DMS 273 treated with DMSO at 0.1 percent for 48 hours (cell line): ENCODE data around the gene AEBP1.

Experiments
- DNase-seq: peaks from one replicate; lab custom pipeline; 2025; lab: John Stamatoyannopoulos, UW

The AEBP1 gene

DNA sequence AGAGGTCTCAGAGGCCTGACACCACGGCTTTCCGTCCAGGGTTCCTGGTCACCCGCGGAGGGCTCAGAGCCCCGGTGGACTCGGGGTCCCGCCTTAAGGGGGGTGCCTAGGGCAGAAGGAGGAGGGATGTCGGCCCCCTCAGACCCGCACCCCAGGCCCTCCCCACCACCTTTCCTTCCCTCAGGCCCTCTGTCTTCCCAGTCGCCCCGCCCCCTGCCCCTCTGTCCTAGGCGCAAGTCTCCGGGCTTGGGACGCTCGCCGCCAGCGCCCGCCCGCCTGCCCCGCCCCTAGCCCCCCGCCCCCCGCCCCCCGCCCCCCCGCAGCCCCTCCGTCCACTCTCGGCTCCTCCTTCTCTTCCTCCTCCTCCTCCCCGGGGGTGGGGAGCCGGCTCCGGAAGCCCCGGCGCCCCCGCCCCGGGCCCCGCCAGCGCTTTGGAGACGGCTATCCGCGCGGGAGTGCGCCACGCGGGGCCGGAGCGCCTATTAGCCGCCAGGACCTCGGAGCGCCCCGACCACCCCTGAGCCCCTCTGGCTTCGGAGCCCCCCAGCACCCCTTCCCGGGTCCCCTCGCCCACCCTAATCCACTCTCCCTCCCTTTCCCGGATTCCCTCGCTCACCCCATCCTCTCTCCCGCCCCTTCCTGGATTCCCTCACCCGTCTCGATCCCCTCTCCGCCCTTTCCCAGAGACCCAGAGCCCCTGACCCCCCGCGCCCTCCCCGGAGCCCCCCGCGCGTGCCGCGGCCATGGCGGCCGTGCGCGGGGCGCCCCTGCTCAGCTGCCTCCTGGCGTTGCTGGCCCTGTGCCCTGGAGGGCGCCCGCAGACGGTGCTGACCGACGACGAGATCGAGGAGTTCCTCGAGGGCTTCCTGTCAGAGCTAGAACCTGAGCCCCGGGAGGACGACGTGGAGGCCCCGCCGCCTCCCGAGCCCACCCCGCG lies at the start of gene AEBP1:
TSS of gene AEBP1 (plus strand) at position 423 of the 937 bp plus-strand sequence. CDS start at position 744, 321 bp downstream.
- no peak for DNase-seq

GRCh38 chr7:44056681-44057080 lies 47.5 kb upstream of the AEBP1 start:
- no peak for DNase-seq

GRCh38 chr7:44057181-44057848 lies 46.8 kb upstream of the AEBP1 start:
- DNase-seq: no peak

DNA sequence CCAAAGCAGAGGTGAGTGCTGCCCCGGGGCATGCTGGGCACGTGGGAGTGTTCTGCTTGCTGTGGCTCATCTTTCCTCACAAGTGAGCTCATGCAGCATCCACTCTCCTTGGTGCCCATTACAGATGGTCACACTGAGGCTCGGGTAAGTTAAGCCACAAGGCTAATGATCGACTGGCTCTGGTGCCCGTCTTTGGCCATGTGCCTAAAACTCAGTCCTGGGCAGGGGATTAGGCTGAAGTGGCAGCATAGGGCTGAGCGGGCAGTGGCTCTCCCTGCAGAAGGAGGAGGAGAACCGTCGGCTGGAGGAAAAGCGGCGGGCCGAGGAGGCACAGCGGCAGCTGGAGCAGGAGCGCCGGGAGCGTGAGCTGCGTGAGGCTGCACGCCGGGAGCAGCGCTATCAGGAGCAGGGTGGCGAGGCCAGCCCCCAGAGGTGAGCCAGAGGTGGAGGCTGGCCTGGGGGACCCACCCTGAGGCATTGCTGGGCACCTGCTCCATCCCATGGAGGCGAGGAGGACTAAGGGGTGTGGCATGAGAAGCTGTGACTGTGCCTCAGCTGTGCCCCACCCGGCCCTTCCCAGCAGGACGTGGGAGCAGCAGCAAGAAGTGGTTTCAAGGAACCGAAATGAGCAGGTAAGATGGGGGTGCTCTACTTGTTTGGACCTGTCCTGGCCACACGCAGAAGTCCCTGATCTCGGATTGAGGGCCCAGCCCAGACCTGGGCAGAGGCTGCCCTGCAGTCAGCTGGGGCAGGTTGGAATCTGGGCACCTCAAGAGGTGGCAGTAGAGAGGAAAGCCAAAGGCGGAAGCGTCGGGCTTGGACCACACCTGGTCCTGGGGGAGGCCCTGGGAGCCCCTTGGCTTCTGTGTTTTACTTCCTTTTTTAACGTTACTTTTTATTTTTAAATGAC lies 46.0 kb upstream of the AEBP1 start:
- DNase-seq: no peak

GRCh38 chr7:44058759-44059218 lies 45.4 kb upstream of the AEBP1 start:
- DNase-seq: no peak

GRCh38 chr7:44059219-44060090 lies 44.7 kb upstream of the AEBP1 start:
- no peak for DNase-seq

DNA sequence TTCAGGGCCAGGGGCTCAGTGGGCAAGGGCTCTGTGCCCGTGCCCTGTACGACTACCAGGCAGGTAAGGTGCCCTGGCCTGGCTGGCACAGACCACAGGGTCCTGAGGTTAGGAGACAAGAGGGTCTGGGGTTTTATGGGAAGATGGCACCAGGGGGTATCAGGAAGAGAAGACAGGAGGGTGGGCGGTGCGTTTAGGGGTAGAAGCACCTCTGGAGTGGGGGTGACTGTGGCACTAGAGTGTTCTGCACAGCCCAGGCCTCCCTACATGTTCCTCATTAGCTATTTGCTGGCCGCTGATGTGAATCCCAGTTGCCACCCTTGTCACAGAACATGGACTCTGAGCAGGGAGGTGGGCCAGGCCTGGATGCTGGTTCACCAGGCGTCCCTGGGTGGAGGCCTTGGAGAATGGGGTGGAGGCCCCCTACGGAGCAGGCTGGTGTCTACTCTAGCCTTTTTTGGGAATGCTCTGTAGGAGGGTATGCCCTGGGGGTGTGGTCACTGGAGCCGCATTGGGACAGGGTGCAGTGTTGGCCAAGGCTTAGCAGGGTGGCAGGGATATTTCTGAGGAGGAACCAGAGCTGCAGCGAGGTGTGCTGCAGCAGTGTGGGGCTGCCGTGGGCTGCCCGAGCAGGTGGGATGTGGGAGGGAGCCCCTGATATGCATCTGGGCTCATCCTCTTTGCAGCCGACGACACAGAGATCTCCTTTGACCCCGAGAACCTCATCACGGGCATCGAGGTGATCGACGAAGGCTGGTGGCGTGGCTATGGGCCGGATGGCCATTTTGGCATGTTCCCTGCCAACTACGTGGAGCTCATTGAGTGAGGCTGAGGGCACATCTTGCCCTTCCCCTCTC lies 43.8 kb upstream of the AEBP1 start:
- no peak for DNase-seq

DNA sequence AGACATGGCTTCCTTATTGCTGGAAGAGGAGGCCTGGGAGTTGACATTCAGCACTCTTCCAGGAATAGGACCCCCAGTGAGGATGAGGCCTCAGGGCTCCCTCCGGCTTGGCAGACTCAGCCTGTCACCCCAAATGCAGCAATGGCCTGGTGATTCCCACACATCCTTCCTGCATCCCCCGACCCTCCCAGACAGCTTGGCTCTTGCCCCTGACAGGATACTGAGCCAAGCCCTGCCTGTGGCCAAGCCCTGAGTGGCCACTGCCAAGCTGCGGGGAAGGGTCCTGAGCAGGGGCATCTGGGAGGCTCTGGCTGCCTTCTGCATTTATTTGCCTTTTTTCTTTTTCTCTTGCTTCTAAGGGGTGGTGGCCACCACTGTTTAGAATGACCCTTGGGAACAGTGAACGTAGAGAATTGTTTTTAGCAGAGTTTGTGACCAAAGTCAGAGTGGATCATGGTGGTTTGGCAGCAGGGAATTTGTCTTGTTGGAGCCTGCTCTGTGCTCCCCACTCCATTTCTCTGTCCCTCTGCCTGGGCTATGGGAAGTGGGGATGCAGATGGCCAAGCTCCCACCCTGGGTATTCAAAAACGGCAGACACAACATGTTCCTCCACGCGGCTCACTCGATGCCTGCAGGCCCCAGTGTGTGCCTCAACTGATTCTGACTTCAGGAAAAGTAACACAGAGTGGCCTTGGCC lies 43.0 kb upstream of the AEBP1 start:
- DNase-seq: no peak

DNA sequence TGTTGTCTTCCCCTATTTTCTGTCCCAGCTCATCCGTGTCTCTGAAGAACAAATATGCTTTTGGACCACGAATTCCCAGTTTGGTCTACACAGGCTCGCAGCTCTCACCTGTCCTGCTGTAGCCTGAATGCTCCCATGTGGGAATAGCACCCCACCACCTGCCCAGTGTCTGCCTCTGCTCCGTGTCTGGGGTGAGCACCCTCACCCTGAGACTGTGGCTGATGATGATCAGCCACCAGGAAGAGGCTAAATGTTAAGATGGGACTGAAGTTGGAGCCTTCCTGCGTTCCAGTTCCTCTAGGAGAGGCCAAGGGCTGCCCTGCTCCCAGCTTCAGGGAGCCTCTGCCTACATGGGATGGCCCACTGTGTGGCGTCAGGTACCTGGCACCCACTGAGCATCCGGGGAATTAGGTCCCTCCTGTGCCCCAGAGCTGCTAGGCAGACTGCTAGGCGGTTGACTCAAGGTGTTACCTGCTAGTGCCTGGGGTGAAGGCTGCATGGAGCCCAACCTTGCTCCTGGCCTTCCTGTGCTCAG lies 42.4 kb upstream of the AEBP1 start:
- DNase-seq: no peak

DNA sequence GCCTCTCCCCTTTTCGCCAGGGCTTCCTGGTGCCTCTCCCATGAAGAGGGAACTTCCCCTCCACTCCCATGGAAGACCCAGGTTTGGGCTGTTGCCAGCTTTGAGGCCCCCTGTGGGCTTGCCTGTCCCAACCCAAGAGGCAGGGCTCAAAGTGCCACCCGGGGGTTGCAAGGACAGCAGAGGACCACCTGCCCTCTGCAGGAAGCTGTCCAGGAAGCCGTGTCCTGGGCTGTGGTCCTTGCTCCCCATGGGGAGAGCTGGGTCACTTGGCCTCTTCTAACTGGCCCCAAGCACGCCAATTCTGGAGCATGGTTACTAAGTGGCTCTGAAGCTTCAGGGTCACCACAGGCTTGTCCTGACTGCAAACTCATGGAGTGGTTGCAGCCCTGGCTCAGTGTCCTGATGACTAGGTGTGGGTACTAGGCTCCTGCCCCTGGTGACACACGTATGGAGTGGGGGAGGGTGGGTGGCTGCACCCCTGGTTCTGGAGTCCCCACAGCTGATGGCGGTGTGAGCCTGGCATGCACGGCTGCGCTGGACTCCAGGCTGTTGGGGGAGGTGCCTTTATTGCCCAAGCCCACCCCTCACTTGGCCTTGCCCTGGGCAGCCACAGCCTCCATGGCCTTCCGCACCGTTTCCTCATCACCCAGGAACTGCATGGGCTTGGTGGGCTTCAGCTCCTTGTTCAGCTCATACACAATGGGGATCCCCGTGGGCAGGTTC lies 41.8 kb upstream of the AEBP1 start:
- no peak for DNase-seq

DNA sequence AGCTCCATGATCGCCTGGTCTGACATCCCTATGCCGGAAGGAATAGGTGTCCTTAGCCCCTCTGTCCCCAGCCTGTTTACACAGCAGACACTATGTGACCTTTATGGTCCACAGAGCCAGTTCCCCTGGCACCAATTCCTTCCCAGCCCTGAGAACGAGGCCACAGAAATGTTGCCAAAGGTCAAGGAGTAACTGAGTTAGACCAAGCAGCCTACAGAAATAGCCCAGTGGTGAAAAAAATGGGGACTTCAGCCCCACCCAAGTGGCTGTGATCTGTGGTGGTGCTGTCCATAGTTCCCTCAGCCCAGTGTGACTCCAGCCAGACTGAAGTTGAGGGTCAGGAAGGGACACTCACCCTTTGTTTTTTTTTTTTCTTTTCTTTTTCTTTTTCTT lies 41.2 kb upstream of the AEBP1 start:
- no peak for DNase-seq

DNA sequence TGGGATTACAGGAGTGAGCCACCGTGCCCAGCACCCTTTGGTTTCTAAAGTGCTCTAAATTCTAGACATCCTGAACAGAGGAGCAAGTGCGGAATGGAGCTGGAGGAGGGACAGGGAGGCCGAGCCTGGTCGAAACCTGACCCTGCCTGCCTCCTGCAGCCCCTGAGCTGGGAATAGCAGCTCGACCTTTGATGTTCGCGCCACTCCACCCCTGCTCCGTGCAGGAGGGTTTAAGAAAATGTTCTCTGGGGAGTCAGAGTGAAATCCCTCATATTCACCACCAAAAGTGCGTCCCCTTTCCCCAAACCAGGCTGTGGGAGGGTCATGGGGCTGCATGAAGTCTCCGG lies 40.6 kb upstream of the AEBP1 start:
- no peak for DNase-seq

- DNase-seq: no peak
These were observed 40.1 kb upstream of the AEBP1 start for GRCh38 chr7:44063894-44064651.

DNA sequence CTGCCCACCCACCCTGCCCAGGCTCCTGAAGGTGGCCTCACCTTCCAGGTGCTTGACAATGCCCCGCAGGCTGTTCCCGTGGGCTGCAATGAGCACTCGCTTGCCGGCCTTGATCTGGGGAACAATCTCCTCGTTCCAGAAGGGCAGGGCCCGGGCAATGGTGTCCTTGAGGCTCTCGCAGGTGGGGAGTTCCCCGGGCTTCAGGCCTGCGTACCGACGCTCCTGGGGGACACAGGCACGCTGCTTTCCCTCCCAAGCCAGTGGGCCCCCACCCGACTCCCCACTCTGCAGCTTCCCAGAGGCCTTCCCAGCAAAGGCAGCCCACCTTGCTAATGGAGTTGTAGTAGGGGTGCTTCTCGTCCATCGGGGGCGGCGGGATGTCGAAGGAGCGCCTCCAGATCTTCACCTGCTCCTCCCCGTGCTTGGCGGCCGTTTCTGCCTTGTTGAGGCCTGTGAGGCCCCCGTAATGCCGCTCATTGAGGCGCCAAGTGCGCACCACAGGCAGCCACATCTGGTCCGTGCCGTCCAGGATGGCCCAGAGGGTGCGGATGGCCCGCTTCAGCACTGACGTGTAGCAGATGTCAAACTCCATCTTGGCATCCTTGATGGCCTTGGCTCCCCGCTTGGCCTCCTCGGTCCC lies 39.2 kb upstream of the AEBP1 start:
- DNase-seq: no peak

DNA sequence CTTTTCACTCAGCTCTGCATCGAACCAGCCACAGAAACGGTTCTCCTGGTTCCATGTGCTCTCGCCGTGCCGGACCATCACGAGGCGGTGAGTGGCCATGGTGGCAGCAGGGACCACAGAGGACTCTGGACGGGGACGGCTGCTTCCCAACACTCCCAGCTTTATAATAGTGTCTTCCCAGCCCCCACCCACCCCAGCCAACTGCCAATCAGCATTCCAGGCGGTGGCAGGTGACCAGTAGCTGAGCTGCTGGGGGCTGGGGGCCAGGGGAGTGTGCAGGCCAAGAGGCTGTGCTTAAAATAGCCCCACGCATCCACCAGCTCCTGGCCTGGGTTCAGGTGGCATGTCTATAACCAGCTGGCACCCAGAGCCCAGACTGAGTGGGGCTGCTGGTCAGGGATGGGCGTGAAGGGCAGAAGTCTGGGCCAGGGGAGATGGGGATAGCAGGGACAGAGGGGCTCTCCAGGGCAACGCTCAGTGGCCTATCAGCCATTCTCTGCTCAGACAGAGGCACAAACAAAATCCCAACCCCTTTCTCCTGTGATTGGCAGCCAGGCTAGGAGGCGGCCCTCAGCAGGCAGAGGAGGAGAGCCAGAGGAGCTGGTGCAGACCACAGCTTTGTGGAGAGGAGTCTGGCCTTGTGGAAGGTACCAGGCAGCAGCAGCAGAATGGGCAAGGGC lies 38.6 kb upstream of the AEBP1 start, which contains the start of gene PGAM2:
TSS of gene PGAM2 (minus strand) at position 137 of the 680 bp plus-strand sequence. CDS start at position 99, 38 bp downstream.
- DNase-seq: peak; percentile 51

DNA sequence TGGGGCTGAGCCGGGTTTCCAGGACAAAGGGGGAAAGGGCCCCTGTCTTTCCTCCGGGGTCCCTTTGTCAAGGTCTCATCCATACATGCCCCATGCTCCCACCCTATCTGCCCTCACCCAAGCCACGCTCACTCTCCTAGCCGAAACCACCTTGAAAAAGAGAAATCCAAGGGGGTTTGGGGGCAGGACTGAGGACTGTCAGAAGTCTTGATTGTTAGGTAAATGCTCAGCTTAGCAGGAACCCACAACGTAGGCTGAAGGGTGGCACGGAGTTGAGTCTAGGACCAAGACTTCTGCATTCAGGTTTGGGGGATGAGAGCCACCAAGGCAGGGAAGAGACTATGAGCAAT lies 38.1 kb upstream of the AEBP1 start:
- no peak for DNase-seq
